Trophoblast cell (in vitro differentiated cells and primary cell): ENCODE measurements around the gene CADPS.

Experiments
- DNase-seq, 2 donors: peaks; one replicate each; pipeline ENCODE4 v3.0.0-alpha.2; 2016
- H2AFZ ChIP-seq: 2 replicates; pipeline ENCODE4 v1.6.1; 2013; ENCODE audit warnings: low read length, moderate library complexity, mild to moderate bottlenecking; ENCODE audit not compliant: insufficient read depth, poor library complexity
- H2AK5ac ChIP-seq: 2 replicates; pipeline ENCODE4 v1.6.1; 2013; ENCODE audit warnings: mild to moderate bottlenecking, low read length
- H2BK120ac ChIP-seq: 2 replicates; pipeline ENCODE4 v1.6.1; 2013; ENCODE audit warnings: low read length, mild to moderate bottlenecking, moderate library complexity; ENCODE audit not compliant: insufficient read depth, poor library complexity
- H2BK12ac ChIP-seq: 2 replicates; pipeline ENCODE4 v1.6.1; 2013; ENCODE audit warnings: mild to moderate bottlenecking, low read length, moderate library complexity
- H2BK5ac ChIP-seq: 2 replicates; pipeline ENCODE4 v1.6.1; 2013; ENCODE audit warnings: low read length, low read depth, moderate library complexity, mild to moderate bottlenecking; ENCODE audit not compliant: poor library complexity
- H3K14ac ChIP-seq: 2 replicates; pipeline ENCODE4 v1.6.1; 2013; ENCODE audit warnings: mild to moderate bottlenecking, low read length
- H3K18ac ChIP-seq: 2 replicates; pipeline ENCODE4 v1.6.1; 2013; ENCODE audit warnings: mild to moderate bottlenecking, low read length
- H3K23ac ChIP-seq: 2 replicates; pipeline ENCODE4 v1.6.1; 2013; ENCODE audit warnings: low read length
- H3K27ac ChIP-seq: 2 replicates; pipeline ENCODE4 v1.5.1; 2013; ENCODE audit warnings: low read depth, mild to moderate bottlenecking, inconsistent platforms, low read length, moderate library complexity
- H3K27me3 ChIP-seq: 2 replicates; pipeline ENCODE4 v1.6.1; 2013; ENCODE audit warnings: inconsistent platforms, mild to moderate bottlenecking, low read length, moderate library complexity; ENCODE audit not compliant: insufficient read depth
- H3K36me3 ChIP-seq, 2 experiments: 1 replicate in 1 of 2; 2 replicates in 1 of 2; pipeline ENCODE4 v1.6.1; 2013; ENCODE audit warnings: low read length in 2 of 2, mild to moderate bottlenecking in 2 of 2, moderate library complexity in 1 of 2; ENCODE audit not compliant: insufficient read depth in 2 of 2, control insufficient read depth in 1 of 2
- H3K4ac ChIP-seq: 2 replicates; pipeline ENCODE4 v1.6.1; 2013; ENCODE audit warnings: low read depth, mild to moderate bottlenecking, low read length, moderate library complexity
- H3K4me1 ChIP-seq, 2 experiments: 1 replicate in 1 of 2; 2 replicates in 1 of 2; pipeline ENCODE4 v1.6.1; 2013; ENCODE audit warnings: low read length in 2 of 2, mild to moderate bottlenecking in 2 of 2, moderate library complexity in 1 of 2; ENCODE audit not compliant: insufficient read depth in 2 of 2, control insufficient read depth in 1 of 2
- H3K4me2 ChIP-seq: 2 replicates; pipeline ENCODE4 v1.6.1; 2013; ENCODE audit warnings: inconsistent platforms, mild to moderate bottlenecking, low read length, moderate library complexity
- H3K4me3 ChIP-seq: 2 replicates; pipeline ENCODE4 v1.5.1; 2013; ENCODE audit warnings: mild to moderate bottlenecking, low read depth, low read length, inconsistent platforms
- H3K79me1 ChIP-seq: one replicate; pipeline ENCODE4 v1.6.1; 2013; ENCODE audit warnings: low read length
- H3K79me2 ChIP-seq: 2 replicates; pipeline ENCODE4 v1.6.1; 2013; ENCODE audit warnings: low read length, mild to moderate bottlenecking; ENCODE audit not compliant: control insufficient read depth, insufficient read depth, poor library complexity
- H3K9ac ChIP-seq: 2 replicates; pipeline ENCODE4 v1.6.1; 2013; ENCODE audit warnings: mild to moderate bottlenecking, low read length
- H3K9me3 ChIP-seq: 2 replicates; pipeline ENCODE4 v1.6.1; 2013; ENCODE audit warnings: low read depth, mild to moderate bottlenecking, control low read depth, inconsistent platforms, low read length; ENCODE audit not compliant: insufficient read depth
- H4K12ac ChIP-seq: 2 replicates; pipeline ENCODE4 v1.6.1; 2013; ENCODE audit warnings: low read depth, mild to moderate bottlenecking, low read length, moderate library complexity
- H4K8ac ChIP-seq: 2 replicates; pipeline ENCODE4 v1.6.1; 2013; ENCODE audit warnings: low read depth, mild to moderate bottlenecking, low read length, moderate library complexity
- H4K91ac ChIP-seq: one replicate; pipeline ENCODE4 v1.6.1; 2013; ENCODE audit warnings: low read depth, mild to moderate bottlenecking, low read length, moderate library complexity
- WGBS: extraction: QIAGEN DNeasy Blood & Tissue Kit; methylation state at CpG from one replicate; pipeline ENCODE4 v1.1.7; 2013; ENCODE audit warnings: missing lambda C conversion rate; ENCODE audit not compliant: insufficient read length, insufficient coverage; ENCODE audit errors: extremely low coverage; 5-methylcytosine and 5-hydroxymethylcytosine counted together

CADPS gene

DNA sequence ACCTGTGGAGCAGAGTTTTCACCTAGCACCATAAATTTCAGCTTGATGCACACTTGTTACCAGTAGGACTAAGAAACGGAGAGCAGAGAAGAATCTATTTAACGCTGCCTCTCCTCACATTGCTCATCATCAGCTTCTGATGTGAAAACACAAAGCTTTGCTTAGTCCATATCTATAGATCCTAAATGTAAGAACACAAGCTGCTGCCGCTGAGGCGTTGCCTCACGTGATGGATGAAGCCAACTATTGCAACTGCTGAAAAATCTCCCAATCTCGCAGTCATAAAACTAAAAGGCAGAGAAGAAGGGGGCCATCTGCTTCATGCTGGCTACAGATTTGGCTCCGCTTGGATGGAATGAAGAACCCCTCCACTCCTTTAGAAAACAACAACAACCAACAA, 42.7 kb downstream of the CADPS start:
- Histone ChIP-seq H2AK5ac (no peak overlapping the region), H4K8ac (no peak overlapping the region), H3K79me1 (no peaks in the 10 kb centered on the region), H3K4me2 (no peak overlapping the region), H3K9ac (no peak overlapping the region), H2BK12ac (no peak overlapping the region), H3K18ac (no peak overlapping the region), H3K4me1 (no peaks in the 10 kb centered on the region), H3K4me3 (no peak overlapping the region), H2BK5ac (no peak overlapping the region), H3K79me2 (no peaks in the 10 kb centered on the region), H3K23ac (no peak overlapping the region), H3K4ac (no peak overlapping the region), H3K36me3 (no peaks in the 10 kb centered on the region), H2BK120ac (no peak overlapping the region), H3K27me3 (no peaks in the 10 kb centered on the region), H2AFZ (no peak overlapping the region), H3K27ac (no peak overlapping the region), H3K9me3 (no peaks in the 10 kb centered on the region), H3K14ac (no peak overlapping the region), H4K12ac (no peak overlapping the region), H4K91ac (no peak overlapping the region)
- WGBS, result no CpG with 5 or more reads among the region's 7 CpGs
- no peak for DNase-seq

DNA sequence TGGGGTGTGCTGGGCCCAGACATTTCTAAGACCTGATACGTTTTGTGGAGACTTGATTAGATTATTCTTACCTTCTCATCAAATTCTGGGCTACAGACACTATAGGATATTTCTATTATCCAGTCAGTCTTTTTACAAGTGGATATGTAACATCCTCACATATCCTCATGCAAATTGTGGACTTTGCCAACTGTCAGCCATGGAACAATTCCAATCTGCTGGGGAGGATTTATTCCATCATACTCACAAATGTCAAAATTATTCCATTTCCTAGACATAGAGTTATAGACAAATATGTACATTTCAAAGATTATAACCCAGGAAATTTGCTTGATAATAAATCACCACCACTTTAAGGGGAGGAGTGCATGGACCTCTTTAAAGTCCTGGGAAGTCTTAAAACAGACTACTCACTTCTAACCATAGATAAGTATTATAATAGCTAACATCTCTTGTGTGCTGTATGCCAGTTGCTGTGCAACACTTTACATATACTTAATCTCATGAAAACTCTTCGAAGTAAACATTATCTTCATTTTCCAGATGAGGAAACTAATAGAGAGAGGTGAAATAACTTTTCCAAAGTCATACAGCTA, 44.4 kb downstream of the CADPS start:
- Histone ChIP-seq H2BK12ac (no peak overlapping the region), H3K79me2 (no peaks in the 10 kb centered on the region)

DNA sequence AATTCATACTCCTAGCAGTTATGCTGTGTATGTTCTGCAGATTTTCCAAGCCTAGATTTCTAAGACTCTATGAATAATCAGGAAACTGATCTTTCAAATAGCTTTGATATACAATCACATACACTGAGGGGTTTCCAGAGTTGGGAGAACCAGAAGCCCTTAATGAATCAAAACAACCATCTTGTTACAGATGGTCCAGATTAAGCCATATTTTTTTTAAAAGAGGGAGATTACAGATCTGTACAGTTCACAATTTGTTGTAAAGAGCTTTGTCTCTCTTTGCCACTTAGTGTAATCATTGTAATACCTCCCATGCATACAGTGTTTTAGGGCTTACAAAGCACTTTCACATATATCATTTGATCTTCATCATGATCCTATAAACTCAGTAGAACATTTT, 47.7 kb downstream of the CADPS start:
- Histone ChIP-seq H3K23ac (no peak overlapping the region), H3K18ac (no peak overlapping the region), H3K4me3 (no peak overlapping the region), H3K4me2 (no peak overlapping the region), H3K79me1 (no peaks in the 10 kb centered on the region), H3K9ac (no peak overlapping the region), H3K27me3 (no peaks in the 10 kb centered on the region), H3K4me1 (no peaks in the 10 kb centered on the region), H3K79me2 (no peaks in the 10 kb centered on the region), H2AK5ac (no peak overlapping the region), H2BK120ac (no peak overlapping the region), H4K8ac (no peak overlapping the region), H3K14ac (no peak overlapping the region), H3K36me3 (no peaks in the 10 kb centered on the region), H3K4ac (no peak overlapping the region), H2BK5ac (no peak overlapping the region), H3K27ac (no peak overlapping the region), H4K12ac (no peak overlapping the region), H2BK12ac (no peak overlapping the region), H4K91ac (no peak overlapping the region), H3K9me3 (no peaks in the 10 kb centered on the region), H2AFZ (no peak overlapping the region)
- no peak for DNase-seq

More for the DNA sequence above, 44.4 kb downstream of the CADPS start:
- H3K9me3 ChIP-seq, result no peaks in the 10 kb centered on the region
- no peak overlapping the region for H2AFZ ChIP-seq
- H3K79me1 ChIP-seq, result no peaks in the 10 kb centered on the region
- no peak overlapping the region for H3K27ac ChIP-seq
- H2AK5ac ChIP-seq, result no peak overlapping the region
- H3K18ac ChIP-seq, result no peak overlapping the region
- no peak overlapping the region for H3K14ac ChIP-seq
- H3K4me3 ChIP-seq, result no peak overlapping the region
- H2BK5ac ChIP-seq, result no peak overlapping the region
- H3K36me3 ChIP-seq, result no peaks in the 10 kb centered on the region
- no peak overlapping the region for H4K8ac ChIP-seq
- no peak overlapping the region for H4K91ac ChIP-seq
- no peak for DNase-seq
- H3K27me3 ChIP-seq, result no peaks in the 10 kb centered on the region
- H3K4ac ChIP-seq, result no peak overlapping the region
- no peaks in the 10 kb centered on the region for H3K4me1 ChIP-seq
- H4K12ac ChIP-seq, result no peak overlapping the region
- no CpG with 5 or more reads among the region's 2 CpGs for WGBS
- H3K9ac ChIP-seq, result no peak overlapping the region
- no peak overlapping the region for H3K23ac ChIP-seq
- H3K4me2 ChIP-seq, result no peak overlapping the region
- no peak overlapping the region for H2BK120ac ChIP-seq

DNA sequence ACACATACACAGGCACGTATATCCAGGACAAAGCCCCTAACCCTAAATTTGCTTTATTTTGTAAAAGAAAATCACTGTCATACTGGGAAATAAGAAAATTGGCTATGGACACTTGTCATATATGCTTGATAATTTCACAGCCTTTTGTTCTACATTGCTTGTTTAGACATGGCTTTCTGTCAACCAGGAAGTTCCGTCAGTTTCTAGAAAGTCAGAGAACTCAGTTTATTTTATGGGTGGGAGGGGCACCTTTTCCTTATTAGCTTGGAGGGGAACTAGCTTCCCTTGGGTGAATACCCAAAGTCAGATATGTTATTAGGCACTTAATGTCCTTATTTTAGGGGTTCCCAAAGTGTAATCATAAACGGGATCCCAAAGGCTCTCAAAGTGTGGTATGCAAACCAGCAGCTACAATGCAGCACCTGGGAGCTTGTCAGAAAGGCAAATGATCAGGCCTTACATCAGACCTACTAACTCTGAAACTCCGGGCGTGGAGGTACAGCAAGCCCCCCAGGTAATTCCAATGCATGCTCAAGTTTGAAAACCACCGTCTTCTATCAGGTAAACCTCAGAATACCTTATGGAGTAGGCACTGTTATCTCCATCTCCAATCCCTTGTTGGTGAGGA, 50.1 kb downstream of the CADPS start:
- Histone ChIP-seq H2BK120ac (no peak overlapping the region), H3K79me1 (no peaks in the 10 kb centered on the region), H2AK5ac (no peak overlapping the region), H3K4me3 (no peak overlapping the region), H3K9ac (no peak overlapping the region), H2AFZ (no peak overlapping the region), H3K36me3 (no peaks in the 10 kb centered on the region), H3K79me2 (no peaks in the 10 kb centered on the region), H3K4me2 (no peak overlapping the region), H3K4me1 (no peaks in the 10 kb centered on the region), H2BK12ac (no peak overlapping the region), H3K4ac (no peak overlapping the region), H2BK5ac (no peak overlapping the region), H4K12ac (no peak overlapping the region), H4K91ac (no peak overlapping the region), H3K18ac (no peak overlapping the region), H3K27me3 (no peaks in the 10 kb centered on the region), H3K9me3 (no peaks in the 10 kb centered on the region), H3K23ac (no peak overlapping the region), H3K27ac (no peak overlapping the region), H3K14ac (no peak overlapping the region), H4K8ac (no peak overlapping the region)
- no peak for DNase-seq
- WGBS, result no CpG with 5 or more reads among the region's 6 CpGs
